HG02970 (cell line): ENCODE data around the gene TP53I13.

Experiments used
- ATAC-seq: cut with Tn5 transposase; IDR thresholded peaks from one replicate; pipeline ENCODE4 v1.9.1; 2021; ENCODE audit warnings: mild to moderate bottlenecking, moderate library complexity, moderate number of reproducible peaks; ENCODE audit not compliant: unreplicated experiment, low FRiP score

TP53I13 gene

GRCh38 chr17:29591146-29591736 is 22.7 kb downstream of the TP53I13 start:
- no peak for ATAC-seq

GRCh38 chr17:29591737-29592608 is 23.5 kb downstream of the TP53I13 start:
- peak; percentile 40 for ATAC-seq

DNA sequence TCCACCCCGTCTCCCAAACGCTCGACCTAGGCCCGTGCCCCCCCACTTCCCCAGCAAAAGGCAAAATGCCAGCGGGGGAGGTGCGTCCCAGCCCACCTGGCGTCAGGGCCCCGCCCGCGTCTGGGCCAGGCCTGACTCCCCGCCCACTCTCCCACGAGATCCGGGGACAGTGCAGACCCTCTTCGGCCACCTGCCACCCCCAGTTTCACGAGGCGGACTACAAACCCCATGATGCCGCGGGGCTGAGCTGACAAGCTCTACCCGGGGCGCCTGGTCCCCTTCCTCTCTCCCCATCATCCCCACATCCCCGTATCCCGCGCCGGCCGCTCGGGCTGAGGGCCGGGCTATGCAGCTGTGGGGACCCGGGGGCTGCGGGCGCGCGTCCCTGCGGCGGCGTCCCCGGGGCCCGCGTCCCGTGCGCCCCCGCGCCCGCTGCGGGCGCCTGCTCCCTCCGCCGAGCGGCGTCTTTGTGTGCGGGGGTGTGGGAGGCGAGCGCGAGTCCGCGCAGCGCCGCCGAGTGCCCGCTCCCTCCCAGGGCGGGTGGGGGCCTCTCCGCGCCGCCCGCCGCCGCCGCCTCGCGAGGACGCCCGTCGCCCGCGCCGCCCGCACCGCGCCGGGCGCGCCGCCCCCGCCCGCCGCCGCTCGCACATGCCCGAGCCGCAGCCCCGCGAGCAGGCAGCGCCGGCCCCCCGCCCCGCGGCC is 24.5 kb downstream of the TP53I13 start, which contains the start of gene ANKRD13B:
Gene ANKRD13B (plus strand): TSS at position 283 of the 702 bp plus-strand sequence. CDS start 490 bp downstream, outside the sequence.
- ATAC-seq = no peak

DNA sequence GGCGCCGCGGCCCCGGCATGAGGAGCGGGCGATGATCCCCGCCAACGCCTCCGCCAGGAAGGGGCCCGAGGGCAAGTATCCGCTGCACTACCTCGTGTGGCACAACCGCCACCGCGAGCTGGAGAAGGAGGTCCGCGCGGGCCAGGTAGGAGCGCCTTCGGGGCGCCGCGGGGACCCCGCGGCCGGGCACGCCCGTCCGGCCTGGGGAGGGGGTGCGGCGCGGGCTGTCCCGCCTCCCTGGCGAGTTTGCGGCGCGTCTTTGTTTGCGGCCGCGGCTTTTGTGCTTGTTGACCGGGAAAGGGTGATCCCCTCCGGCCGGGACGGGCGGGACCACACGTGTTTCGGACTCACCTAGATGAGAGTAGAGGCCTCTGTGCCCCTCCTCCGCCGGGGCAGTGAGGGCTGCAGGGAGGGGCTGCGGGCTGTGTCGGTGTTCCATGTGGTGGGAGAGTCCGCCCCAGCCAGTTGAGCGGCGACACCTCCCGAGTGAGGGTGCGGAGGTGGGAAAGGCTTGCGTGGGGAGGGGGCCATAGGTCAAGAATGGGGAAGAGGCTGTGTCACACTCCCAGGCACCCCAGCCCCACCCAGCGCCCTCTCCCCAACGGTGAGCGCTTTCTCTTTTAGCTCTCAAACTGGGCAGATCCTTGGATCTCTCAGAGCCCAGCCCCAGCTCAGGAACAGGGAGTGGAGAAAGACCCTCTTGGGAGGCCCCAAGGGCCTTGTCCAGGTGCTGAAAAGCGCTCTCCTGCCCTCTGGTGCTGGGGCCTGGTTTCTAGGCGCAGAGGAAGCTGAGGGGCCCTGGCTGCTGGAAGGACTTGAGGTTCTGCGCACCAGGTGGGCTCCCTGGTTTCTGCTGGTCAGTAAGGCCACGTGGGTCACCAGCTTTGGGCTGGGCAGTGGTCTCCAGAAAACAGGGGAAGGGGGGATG is 25.4 kb downstream of the TP53I13 start:
- no peak for ATAC-seq

- no peak for ATAC-seq
Observed at GRCh38 chr17:29594519-29595090, 26.1 kb downstream of the TP53I13 start.

DNA sequence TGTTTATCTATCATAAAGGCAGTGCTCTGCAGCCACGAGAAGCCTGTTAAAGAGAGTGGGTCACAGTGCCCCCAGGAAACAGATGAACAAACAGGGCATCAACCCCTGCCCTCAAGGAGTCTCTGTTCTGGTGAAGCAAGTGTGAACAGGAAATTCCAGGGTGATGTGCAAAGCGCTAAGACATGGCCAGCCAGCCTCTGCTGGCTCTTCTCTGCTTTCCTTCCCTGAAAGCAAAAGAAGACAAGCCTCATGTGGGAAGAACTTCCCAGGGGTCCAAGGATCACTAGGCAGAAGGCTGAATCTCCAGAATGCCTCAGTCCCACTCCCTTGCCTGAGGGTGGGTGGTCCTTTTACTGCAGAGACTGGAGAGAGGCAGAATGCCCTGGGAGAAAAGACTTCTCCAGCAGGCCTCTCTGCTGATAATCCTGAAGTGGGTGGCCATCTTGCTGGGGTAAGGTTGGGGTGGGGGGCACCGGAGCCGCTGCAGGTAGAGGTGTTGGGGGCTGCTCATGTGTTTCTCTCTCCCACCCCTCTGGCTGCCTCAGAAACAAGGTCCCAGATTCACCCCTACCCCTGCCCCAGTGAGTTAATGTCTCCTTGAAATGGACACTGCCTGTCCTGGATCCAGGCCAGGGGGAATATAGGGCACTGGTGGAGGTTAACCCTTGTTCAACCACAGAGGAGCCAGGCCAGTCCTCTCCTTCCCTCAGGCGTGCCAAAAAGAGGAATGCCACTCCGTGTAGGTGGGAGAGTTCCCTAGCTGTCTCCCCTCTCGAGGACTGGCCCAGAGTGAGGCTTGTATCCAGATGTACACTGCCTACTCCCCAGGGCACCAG is 26.8 kb downstream of the TP53I13 start:
- no peak for ATAC-seq

- ATAC-seq = no peak
Observed at GRCh38 chr17:29595943-29596774, 27.7 kb downstream of the TP53I13 start.

DNA sequence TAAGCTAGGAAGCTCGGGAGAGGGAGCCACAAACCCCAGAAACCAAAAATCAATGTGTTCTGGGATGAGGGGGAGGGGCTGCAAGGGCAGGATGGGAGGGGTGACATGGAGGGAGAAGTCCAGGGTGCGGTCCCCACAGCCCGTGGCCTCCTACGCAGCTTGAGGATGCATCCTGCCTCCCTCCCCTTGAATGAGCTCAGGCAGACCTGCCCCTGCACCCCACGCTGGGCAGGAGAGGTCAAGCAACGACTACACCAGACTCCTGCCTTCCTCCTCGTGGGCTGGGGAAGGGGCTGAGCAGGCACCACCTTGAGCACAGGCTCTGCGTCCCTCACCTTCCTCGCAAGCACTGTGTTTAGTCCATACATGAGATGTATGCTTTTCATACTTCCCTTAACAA is 28.3 kb downstream of the TP53I13 start:
- ATAC-seq = no peak

- no peak for ATAC-seq
Observed at GRCh38 chr17:29597361-29598172, 29.1 kb downstream of the TP53I13 start.

- ATAC-seq = no peak
Observed at GRCh38 chr17:29603109-29603674, 34.7 kb downstream of the TP53I13 start.

DNA sequence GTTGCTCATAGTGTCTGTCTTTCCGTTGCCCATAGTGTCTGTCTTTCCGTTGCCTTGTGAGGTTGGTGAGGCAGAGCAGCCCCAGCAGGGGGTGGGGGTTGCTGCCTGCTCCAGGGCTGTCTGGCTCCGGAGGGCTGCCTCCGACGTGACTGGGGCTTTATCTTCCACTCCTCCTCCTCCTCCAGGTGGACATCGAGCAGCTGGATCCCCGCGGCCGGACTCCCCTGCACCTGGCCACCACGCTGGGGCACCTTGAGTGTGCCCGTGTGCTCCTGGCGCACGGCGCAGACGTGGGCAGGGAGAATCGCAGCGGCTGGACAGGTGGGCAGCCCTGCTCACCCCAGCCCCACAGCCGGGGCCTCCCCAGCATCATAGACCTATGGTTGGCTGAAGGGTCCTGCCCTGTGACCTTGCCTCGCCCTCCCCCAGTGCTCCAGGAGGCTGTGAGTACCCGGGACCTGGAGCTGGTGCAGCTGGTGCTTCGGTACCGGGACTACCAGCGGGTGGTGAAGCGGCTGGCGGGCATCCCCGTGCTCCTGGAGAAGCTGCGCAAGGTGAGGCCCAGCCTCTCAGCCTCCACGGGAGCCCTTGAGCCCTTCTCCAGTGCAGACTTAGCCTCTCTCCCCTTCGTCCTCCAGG is 39.2 kb downstream of the TP53I13 start:
- no peak for ATAC-seq

GRCh38 chr17:29608986-29609385 is 40.5 kb downstream of the TP53I13 start:
- ATAC-seq = no peak

DNA sequence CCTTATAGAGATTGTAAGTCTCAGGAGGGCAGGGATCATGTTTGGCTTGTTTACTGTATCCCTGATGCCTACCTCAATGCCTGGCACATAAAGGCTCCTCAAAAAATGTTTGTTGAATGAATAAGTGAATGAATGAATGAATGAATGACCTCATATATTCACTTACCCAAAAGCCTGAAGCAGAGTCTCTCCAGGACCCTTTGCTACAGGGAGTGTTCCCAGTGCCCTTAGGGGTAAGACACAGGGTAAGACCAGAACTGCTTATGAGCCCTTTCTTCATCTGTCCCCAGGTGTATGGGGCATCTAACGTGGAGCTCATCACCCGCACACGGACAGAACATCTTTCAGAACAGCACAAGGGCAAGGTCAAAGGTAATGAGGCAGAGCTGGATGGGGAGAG is 41.9 kb downstream of the TP53I13 start:
- ATAC-seq = no peak

DNA sequence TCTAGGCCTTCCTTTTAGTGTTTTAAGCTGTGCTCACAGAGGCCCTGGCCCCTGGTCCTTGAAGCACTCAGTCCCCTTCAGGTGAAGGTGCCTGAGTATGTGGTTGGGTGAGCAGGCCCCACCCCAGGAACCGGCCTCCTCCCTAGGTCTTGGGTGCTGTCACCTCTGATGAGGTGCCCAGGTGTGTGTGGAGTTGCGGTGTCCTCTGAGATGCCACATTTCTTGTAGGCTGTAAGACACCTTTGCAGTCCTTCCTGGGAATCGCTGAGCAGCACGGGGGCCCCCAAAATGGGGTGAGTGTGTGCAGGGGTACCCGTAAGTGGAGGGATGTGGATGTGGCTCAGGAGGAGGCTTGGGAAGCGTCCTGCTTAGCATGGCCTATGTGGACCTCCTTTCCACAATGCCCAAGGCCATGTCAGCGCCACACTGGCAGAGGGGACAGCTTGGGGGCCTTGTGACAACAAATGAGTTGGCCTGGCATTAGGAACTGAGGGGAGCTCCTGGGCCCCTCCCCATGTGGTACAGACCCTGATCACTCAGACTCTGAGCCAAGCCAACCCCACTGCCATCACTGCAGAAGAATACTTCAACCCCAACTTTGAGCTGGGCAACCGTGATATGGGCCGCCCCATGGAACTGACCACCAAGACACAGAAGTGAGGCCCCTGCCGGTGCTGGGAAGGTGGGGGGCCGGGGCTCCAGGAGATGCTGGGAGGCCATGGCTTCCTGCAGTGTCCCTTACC is 43.0 kb downstream of the TP53I13 start:
- no peak for ATAC-seq

GRCh38 chr17:29612094-29612403 is 43.5 kb downstream of the TP53I13 start:
- ATAC-seq = no peak
